Activated CD4-positive, alpha-beta T cell treated with anti-CD3 and anti-CD28 coated beads, Interleukin-2, amount 50 U/mL, for 16 hours (primary cell): ENCODE results near the gene HNRNPUL2.
A peak's percentile ranks its signal among the peaks of the same experiment; 100 is the strongest.

Experiments
- DNase-seq: peaks from one replicate; pipeline ENCODE4 v3.0.0-alpha.2; 2020

HNRNPUL2 gene

GRCh38 chr11:62665599-62666258, 61.5 kb downstream of the HNRNPUL2 start:
- peak; percentile 65 for DNase-seq

DNA sequence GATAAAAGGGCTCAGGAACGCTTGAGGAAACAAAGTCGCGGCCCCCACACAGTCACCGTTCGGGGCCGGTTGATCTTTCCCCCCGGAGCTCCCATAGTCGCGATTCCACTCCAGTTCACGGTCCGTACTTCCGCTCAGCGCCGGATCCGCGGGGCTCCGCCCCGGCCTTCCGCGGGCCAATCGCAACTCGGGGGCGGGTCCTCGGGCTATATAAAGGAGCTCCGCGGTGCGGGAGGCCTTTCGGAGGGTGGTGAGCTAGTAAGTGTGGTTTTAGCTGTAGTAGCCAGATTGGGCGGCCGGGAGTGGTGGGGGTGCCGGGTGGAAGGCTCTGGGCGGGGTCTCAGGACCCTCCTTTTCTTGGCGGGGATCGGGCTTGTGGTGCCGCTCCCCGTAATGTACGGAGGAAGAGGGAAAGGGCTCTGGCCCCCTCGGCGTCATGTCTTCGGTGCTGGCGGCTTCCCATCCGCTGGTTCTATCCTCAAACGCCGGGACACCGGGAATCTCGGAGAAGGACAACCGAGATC, 62.1 kb downstream of the HNRNPUL2 start, which contains the start of the genes C11orf98 and CSKMT:
Gene C11orf98 (minus strand): TSS at position 136 of the 524 bp plus-strand sequence. CDS start 41 bp downstream, at position 95.
Gene CSKMT (plus strand): TSS at position 238 of the 524 bp plus-strand sequence. CDS start 568 bp downstream, outside the sequence.
- DNase-seq: peak; percentile 98

DNA sequence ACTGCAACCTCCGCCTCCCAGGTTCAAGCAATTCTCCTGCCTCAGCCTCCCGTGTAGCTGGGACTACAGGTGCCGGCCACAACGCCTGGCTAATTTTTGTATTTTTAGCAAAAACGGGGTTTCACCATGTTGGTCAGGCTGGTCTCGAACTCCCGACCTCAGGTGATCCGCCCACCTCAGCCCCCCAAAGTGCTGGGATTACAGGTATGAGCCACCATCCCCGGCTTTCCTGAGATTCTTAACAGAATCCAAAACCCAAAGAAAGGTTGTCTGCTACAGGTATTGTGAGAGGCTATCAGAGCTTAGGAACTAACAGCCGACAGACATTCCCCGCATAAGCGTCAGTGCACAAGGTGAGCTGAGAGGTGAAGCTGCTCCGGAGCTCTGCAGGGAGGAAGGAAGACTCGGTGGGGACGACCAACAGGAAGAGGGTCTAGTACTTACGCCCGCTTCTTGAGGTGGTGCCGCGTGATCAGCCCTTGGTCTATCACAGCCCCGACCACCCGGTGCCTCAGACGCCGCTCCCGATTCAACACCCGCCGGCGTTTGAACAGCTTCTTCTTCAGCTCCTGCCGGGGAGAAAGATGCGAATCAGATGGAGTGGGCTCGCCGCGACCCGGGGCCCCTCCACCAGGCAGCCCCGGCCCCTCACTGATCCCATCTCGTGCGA, 62.7 kb downstream of the HNRNPUL2 start:
- peak; percentile 62 for DNase-seq
